HG03103 (cell line): ENCODE measurements around the gene ENAH.
"Not testable (repeated sequence)": the region's sequence is repeated elsewhere in the genome, so short reads cannot be mapped to it uniquely, and the experiment has no call there.

Experiments
- ATAC-seq: cut with Tn5 transposase; IDR thresholded peaks from one replicate; pipeline ENCODE4 v1.9.1; 2021; ENCODE audit warnings: low read depth; ENCODE audit not compliant: unreplicated experiment

Gene ENAH

GRCh38 chr1:225534135-225534534, 118.8 kb downstream of the ENAH start:
- ATAC-seq = no peak

DNA sequence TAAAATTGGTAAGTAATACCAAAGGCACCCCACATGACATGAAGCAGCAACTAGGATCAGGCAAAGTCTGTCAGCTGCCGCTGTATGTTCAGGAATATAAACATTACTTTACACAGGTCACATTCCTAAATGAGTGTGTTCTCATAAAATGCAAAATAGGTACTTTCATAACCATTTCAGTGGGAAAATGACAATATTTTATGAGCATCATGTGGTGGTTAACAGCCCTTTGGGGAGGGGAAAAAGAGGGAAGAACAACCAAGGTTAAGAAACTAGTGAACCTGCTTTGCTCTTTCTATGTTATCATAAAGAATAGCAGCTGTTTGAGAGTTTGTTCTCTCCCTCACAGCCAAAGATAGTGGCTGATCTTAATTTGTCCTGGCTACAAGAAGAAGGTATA, 119.7 kb downstream of the ENAH start:
- no peak for ATAC-seq

GRCh38 chr1:225532240-225532944, 120.5 kb downstream of the ENAH start:
- no peak for ATAC-seq

DNA sequence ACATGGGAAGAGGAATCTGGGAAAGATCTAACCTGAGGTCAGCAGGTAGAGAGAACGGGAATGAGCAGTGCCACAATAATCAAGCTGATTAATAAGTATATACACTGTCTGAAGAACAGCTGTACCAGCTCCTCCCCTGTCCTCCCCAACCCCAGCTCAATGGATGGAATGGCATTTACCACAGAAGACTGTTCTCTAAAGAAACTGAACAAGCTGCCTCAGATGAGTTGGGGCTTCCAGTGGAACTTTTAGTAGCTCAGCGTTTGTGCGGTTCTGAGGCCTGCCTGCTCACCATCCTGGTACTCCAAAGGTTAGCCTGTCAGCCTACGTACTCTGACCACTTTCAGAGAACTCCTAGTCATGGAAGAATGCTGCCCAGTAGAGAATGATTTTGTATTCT, 123.2 kb downstream of the ENAH start:
- no peak for ATAC-seq

DNA sequence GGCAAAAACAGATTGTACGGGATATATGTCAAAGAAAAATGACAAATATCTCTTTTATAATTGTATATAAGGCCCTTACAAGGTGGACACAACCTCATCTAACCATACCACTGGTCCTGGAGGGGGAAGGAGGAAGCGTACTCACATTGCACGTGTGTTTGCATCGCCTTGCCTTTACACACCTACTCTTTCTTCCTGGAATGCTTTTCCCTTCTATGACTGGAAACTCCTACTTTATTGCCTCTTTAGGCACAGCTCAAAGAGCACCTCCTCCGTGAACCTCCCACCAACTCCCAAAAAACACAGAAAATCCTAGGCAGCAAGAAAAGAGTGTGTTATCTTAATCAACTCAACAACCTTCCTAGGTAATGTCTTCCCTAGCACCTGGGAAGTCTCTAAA, 125.3 kb downstream of the ENAH start:
- ATAC-seq = no peak

- ATAC-seq = no peak
Measured at GRCh38 chr1:225526878-225527277, 126.0 kb downstream of the ENAH start.

DNA sequence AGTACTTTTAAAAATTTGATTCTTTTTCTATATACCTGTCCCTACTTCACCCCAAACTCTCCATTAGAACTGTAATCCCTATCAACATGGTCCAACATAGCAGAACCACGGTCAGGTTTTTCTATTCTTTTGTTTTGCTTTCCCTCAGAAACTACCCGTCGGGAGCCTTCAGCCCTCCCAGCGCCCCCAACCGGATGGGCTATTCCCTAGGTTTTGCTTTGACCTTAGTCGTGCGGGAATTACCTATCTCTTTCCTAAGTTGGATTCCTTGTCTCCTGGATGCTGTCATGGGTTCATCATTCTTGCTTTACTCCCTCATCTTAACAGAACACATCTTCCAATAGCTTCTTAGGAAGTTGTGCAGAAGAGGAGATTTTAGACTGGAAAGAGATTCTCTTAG, 127.5 kb downstream of the ENAH start:
- no peak for ATAC-seq

DNA sequence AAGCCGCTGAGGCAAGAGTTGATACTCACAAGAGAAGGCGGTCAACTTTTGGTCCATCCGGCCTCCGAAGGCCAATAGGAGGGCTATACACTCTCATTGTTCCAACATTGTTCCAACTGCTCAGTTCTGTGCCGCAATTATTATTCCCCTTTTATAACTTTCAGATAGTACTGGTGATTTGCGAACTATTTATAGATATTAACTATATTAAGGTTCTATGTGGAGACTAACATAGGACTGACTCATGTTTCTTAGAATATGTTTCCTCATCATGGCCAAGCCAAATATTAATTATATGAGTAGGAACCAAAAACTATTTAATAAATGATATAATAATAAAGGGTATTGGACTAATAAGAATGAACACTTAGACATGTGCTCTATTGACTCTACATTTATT, 128.4 kb downstream of the ENAH start:
- no peak for ATAC-seq

DNA sequence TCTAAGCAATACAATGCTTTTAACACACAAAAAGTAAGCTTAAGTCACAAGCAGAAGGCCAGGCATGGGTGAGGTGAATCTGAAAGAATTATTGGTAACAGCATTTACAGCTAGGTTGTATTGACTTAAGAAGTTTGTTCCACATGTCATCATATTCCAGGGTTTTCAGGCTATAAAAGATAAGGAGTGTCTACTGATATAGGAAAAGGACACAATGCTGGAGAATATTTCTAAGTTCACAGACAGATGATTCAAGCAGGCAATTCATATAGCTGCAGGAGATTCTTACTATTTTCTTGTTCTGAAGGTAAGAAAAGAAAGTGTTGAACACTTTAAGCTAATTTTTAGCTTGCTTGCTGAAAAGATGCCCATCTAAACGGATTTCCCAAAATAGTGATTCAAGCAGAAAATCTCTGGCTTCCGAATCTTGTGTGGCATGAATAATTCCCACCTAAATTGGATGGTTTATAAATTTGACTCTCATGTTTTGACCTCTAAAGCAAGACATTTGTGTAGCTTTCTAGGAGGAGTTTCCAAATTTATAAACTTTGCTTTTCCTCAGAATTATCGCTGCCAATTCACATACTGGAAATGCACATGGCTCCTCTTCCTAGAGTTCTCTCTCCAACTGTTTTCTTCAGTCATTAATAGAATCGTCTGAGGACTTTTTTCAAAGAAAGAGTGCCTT, 129.5 kb downstream of the ENAH start:
- no peak for ATAC-seq

GRCh38 chr1:225522588-225523262, 130.2 kb downstream of the ENAH start:
- no peak for ATAC-seq

DNA sequence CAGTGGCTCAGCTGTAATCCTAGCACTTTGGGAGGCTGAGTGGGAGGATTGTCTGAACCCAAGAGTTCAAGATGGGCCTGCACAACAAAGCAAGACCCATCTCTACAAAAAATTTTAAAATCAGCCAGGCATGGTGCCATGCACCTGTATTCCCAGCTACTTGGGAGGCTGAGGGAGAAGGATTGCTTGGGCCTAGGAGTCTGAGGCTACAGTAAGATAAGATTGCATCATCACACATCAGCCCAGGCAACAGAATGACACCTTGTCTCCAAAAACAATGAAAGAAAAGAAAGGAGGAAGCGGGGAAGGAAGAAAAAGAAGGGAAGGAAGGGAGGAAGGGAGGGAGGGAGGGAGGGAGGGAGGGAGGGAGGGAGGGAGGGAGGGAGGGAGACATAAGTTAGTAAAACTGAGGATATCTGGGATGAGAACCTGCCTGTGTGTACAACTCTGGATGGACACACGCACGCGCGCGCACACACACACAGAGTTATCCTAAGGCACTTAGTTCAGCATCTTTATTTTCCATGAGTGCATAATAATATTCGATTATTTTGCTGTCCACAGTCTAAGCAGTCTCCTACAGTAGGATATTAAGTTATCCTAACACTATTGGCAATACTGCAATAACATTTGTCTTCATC, 132.2 kb downstream of the ENAH start:
- no peak for ATAC-seq

DNA sequence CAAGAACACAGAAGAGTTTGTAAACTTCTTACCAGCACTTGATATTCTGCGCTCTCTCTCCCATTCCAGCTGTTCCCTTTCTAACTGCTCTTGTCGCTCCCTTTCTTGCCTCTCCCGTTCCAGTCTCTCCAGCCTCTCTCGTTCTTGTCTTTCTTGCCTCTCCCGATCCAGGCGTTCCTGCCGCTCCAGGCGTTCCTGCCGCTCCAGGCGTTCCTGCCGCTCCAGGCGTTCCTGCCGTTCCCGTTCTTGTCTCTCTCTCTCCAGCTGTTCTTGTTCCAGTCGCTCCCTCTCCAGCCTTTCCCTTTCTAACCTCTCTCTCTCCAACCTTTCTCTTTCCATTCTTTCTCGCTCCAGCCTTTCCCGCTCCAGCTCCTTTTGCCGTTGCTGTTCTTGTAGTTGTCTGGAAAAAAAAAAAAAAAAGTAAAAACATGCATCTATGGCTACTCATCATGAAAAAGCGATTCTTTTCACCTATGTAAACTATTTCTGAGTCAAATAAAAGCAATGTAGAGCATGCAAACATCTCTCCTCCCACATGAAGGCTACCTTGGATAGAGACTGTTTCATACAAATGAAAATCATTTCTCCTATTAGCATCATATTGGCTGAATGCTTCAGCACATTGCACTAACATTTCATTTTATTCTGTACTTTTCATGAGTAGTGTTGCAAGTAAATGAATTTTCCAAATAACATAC, 133.6 kb downstream of the ENAH start:
- no peak for ATAC-seq

GRCh38 chr1:225517697-225518096, 135.2 kb downstream of the ENAH start:
- ATAC-seq = no peak

- no peak for ATAC-seq
Measured at GRCh38 chr1:225517221-225517620, 135.7 kb downstream of the ENAH start.

GRCh38 chr1:225514671-225515081, 138.2 kb downstream of the ENAH start:
- ATAC-seq = no peak

DNA sequence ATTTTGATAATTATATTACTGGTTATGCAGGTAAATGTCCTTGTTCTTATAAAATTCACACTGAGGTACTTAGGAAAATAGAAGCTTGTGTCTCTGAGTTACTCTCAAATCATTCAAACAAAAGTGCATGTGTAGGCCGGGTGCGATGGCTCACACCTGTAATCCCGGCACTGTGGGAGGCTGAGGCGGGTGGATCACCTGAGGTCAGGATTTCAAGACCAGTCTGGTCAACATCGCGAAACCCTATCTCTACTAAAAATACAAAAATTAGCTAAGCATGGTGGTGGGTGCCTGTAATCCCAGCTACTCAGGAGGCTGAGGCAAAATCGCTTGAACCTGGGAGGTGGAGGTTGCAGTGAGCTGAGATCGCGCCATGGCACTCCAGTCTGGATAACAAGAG, 139.3 kb downstream of the ENAH start:
- ATAC-seq = not testable (repeated sequence)

DNA sequence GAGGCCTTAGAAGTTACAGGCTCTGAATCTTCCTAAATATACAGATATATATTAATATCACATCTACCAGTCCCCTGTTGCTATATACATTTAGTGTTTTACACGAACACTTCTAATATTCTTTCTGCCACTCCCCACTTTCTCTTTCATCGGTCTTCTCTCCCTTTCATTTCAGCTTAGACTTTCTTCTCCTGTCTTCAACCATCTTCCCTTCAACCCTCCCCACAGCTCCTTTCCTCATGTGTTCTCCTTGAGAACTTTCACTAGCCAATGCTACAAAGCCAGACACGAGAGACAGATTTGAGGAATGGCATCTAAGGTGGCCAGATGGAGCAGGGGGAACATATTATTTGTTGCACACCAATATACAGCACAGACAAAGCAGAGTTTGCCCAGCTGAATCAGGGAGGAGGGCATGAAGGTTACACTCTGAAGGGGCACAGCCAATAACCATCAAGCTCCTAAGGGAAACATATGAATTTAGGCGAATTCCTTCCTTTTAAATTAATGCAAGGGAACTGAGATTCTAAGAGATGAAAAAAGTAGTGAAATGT, 141.0 kb downstream of the ENAH start:
- ATAC-seq = no peak

DNA sequence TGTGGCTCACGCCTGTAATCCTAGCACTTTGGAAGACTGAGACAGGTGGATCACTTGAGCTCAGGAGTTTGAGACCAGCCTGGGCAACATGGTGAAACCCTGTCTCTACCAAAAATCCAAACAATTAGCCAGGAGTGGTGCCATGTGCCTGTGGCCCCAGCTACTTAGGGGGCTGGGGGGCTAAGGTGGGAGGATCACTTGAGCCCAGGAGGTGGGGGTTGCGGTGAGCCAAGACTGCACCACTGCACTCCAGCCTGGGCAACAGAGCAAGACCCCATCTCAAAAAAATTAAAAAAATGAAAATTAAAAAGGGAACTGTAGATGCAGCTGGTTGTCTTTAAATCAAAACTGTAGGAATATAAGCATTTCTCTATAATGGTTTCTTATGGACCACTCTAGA, 142.2 kb downstream of the ENAH start:
- ATAC-seq = not testable (repeated sequence)

DNA sequence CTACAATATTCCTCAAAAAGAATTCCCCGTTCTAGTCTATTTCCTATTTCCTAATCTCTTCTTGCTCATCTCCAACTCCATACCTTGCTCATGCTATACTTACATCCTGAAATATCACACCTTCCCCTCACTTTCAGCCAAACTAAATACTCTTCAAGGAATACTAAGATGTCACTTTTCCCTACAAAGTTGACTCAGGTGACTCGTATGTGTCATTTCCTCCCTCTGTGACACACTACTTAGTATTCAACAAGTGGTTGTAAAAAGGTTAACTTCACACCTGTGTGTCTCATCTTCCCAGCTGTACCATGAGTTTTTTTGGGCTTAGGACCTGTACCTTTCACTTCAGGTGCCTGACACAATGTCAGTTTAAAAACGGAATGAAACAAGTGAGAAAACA, 143.2 kb downstream of the ENAH start:
- ATAC-seq = no peak

DNA sequence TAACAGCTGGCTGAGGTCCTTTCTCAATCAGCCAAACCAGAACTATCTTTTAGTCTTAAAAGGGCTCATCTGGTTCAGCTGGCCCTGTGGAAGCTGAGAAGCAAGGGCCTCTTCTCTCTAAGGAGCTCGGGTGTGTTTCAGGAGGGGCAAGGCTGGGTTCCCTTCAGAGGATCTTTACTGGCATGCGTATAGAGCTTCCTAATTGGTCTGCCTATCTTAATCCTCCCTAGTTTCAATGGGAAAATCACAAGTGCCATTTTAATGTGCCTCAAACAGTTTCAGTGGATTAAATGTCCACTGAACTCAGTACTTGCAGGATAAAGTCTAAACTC, 143.6 kb downstream of the ENAH start:
- no peak for ATAC-seq
